Left colon (tissue), 2 donors: ENCODE data around the gene AAGAB. TPM values are rescaled to one million over a fixed set of nuclear protein-coding genes. Genes with fewer than 3 reads are reported as not detected.

Source experiments
- ATAC-seq: fragments of 200-7000 bp; cut with Tn5 transposase; one replicate; pipeline ENCODE4 v1.9.1; 2020; ENCODE audit warnings: mild to moderate bottlenecking, moderate library complexity
- DNase-seq, 2 donors: peaks; one replicate each; pipeline ENCODE4 v3.0.0-alpha.2; 2020
- intact Hi-C, 2 donors: fragments of 100-400 bp; cut with DNase I in 1 of 2; cut with micrococcal nuclease in 1 of 2; formaldehyde crosslinking; loops; one replicate each; pipeline versions ENCODE4 v1.11.2 to v1.14.0; 2022; cut with DNase I, micrococcal nuclease
- total RNA-seq, 2 donors: library from RNA; stranded (reverse); fragmentation: NEBNext Ultra II Directional; extraction: Animal tissue kit (Norgen Biotek cat#: 25700); gene quantifications; one replicate each; pipeline ENCODE4 v1.2.1, GENCODE V29; 2021
- donor health status: DM: no; HTN: no; CAD: no.
- donor health status: DM: yes; HTN: yes; CAD: no.

Gene AAGAB
- total RNA-seq, 2 donors from 2014 or later, result 53.2 to 62.5 TPM

GRCh38 chr15:67180035-67180434 is 74.4 kb downstream of the AAGAB start:
- intact Hi-C loops, result no loop called here
- ATAC-seq (no peak), DNase-seq (no peak)

DNA sequence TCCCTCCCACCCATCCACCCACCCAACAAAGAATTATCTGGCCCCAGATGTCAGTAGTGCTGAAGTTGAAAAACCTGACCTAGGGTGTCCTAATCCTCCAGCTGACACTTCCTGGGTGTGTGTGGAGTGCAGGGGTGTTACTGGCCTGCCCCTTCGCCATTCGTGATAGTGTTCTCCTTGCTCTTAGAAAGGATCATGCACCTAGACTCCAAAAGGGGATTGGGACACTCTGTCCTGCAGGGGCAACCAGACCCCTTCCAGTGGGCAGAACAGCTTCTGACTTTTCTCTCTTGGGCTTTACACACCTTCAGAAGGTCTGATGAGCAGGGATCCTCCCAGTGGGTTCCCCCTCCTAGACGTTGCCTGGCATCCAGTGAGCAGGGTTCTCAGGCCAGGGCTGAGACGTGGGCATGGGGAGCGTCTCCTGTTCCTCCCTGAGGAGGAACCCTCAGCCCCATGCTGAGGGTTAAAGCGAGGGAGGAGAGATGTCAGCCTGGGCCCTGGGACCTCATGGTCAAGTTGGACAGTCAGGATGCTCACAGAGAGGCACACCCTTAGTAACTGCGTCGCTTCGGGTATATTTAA is 75.0 kb downstream of the AAGAB start:
- intact Hi-C loops, result no loop called here
- ATAC-seq (no peak), DNase-seq (no peak)

DNA sequence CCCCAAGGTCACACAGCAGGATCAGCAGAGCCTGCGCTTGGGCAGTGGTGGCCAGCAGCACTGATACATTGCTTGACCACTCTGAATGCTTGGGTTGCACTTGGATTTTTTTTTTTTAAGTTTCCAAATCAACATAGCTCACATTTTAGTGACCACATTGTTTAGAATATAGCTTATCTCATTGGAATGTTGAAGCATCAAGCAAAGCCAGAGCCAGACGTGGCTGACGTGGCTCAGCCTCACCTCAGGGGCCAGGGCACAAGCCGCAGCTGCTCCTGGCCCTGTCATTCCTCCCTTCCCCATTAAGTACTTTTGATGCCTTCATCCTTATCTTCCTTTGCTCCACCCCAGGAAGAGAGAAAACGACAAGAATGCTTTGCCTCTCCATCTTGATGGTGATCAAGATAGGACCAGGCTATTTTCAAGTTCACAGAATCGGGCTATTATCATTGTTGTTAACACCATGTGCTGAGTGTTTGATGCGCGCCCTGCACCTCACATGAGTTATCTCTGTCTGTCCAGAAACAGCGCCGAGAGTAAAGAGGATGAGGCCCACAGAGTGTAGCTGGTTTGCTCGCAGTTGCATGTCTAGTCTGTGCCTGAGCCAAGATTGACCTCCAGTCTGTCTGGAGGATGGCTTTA is 75.8 kb downstream of the AAGAB start:
- intact Hi-C loops, result no loop called here
- ATAC-seq (no peak), DNase-seq (no peak)

DNA sequence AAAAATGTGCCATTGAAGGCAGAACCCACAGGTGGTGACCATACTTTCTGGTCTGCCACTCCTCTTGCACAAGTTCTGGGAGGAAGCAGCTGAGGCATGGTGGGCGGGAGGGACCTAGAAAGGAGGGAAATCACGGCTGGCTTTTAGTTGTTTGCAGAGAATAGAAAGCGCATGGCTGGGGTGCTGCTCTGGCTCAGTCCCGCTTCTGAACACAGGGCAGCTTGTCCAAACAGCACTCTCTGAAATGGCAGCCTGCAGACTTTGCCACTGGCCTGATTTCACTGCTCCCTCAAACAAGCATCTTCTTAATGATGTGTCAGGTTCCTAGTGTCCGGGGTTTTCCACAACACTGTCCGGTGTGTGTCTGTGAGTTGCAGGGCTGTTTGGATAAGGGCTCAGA is 76.7 kb downstream of the AAGAB start:
- no peak for DNase-seq
- no peak for ATAC-seq
- intact Hi-C loops, result no loop called here

DNA sequence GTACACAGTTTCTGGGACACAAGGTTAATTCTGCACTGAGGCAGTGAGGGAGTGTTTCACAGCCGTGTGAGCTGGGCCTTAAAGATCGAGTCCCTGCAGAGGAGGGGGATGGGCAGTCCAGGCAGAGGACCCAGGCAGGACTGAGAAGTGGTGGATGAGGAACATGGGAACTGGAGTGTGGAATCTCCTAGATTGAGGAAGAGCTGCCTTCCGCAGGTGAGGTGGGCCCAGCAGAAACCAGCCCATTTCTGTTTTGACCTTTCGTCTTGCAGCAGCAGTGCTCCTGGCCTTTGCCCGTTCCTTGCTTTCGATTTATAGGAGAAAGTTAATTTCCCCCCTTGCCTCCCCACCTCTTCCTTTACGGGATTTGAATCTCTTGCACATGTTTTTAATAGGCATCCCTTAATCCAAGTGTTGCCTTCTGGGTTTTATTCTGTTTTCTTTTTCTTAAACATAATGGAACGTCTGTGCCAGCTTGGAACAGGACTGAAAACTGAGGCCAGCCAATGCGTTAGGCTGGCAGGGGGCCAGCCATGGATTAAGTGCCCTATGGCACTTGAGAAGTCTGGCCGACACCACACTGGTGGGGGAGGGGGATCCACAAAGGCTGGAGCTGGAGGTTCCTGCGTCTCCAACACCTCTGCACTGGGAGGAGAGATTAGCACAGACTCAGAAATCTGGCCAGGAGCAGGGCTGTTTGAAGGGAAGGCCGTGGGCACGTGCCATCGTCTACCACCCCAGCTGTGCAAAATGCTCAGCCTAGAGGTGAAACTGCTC is 78.1 kb downstream of the AAGAB start:
- intact Hi-C loops, result no loop called here
- no peak for DNase-seq
- ATAC-seq, result no peak

DNA sequence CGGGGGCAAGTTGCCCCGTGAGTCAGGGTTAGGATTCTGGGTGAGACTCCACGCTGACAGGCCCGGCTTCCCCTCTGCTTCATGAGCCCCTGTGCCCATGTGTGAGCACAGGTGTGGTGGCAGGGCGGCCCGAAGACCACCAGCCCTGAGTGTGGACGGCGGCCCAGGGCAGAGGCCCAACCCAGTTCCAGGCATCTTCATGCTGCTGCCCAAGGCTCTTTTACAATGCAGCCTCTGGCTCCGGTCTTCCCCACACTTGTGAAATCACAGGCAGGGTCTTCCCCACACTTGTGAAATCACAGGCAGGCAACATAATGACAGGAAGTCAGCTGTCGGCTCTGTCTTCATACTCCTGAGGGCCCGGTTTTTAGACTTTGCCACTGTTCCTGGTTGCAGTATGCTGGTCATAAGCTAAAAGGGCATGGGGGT is 78.8 kb downstream of the AAGAB start:
- DNase-seq (no peak), ATAC-seq (no peak)
- intact Hi-C loops, result no loop called here

GRCh38 chr15:67174864-67175573 is 79.4 kb downstream of the AAGAB start:
- DNase-seq (no peak), ATAC-seq (peak; percentile 85)
- intact Hi-C loops, result no loop called here

GRCh38 chr15:67174446-67174845 is 80.0 kb downstream of the AAGAB start:
- no peak for DNase-seq
- ATAC-seq, result no peak
- intact Hi-C loops, result no loop called here

GRCh38 chr15:67173786-67174185 is 80.7 kb downstream of the AAGAB start:
- intact Hi-C loops, result no loop called here
- ATAC-seq (no peak), DNase-seq (no peak)

DNA sequence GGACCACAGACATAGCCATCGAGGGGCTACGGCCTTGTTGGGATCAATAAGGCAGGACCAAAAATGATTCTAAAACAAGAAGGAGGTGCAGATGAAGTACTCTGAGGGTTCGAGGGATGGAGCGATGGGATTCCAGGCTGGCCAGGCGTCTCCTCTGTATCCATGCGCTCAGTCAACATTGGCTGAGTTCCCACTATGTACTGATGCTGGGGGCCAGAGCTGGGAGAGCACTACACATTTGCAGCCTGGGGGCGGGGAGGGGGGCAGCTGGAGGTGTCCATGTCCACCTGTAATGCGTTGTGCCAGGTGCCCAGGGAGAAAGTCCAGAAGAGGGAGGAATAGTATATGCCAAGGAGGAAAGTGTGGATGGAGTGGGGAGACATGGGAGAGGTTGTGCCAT is 81.5 kb downstream of the AAGAB start:
- no peak for DNase-seq
- ATAC-seq, result no peak
- intact Hi-C loops, result no loop called here

- no peak for ATAC-seq
- no peak for DNase-seq
- intact Hi-C loops, result no loop called here
Measured at GRCh38 chr15:67172172-67172571, 82.3 kb downstream of the AAGAB start.

DNA sequence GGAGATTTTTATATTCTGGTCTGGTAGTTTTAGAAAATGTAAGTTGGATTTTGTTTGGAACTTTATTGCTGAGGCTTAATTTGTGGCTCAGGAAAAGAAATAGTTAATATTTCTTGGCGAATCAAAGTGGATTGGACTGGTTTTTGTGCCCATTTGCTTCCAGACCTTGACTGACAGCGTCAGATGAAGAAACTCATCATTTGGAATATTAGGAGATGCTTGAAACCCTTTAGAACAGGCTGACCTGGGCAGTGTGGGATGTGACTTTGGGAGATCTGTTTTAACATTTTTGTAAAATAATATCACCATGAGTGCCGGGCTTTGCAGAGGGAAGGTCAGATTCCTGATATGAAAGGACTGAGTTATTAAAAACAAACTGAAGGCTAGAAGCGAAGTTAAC is 83.0 kb downstream of the AAGAB start:
- no peak for DNase-seq
- intact Hi-C loops, result no loop called here
- no peak for ATAC-seq

- DNase-seq (no peak), ATAC-seq (no peak)
- intact Hi-C loops, result no loop called here
Measured at GRCh38 chr15:67170143-67170925, 84.1 kb downstream of the AAGAB start.

DNA sequence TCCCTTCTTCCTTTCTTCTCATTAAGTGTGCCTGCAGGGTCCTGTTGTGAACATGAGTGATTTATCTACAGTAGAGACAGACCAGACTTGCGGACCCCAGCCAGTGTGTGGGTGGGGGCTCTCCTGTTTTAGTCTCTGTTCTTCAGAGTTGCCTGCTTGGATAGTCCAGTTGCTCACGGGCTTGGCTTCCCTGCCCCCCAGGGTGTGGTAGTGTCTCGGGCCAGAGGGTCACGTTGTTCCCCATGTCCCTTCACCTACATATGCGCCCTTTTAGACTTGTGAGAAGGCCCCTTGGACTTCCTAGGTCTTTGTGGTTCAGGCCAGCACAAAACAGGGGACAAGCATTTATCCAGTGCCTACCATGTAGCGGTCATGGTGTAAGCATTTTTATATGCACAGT is 85.8 kb downstream of the AAGAB start:
- DNase-seq (no peak), ATAC-seq (no peak)
- intact Hi-C loops, result no loop called here

GRCh38 chr15:67167091-67167490 is 87.4 kb downstream of the AAGAB start:
- intact Hi-C loops, result no loop called here
- no peak for ATAC-seq
- DNase-seq, result no peak

GRCh38 chr15:67166280-67167009 is 88.0 kb downstream of the AAGAB start:
- intact Hi-C loops, result no loop called here
- no peak for ATAC-seq
- DNase-seq, result no peak

DNA sequence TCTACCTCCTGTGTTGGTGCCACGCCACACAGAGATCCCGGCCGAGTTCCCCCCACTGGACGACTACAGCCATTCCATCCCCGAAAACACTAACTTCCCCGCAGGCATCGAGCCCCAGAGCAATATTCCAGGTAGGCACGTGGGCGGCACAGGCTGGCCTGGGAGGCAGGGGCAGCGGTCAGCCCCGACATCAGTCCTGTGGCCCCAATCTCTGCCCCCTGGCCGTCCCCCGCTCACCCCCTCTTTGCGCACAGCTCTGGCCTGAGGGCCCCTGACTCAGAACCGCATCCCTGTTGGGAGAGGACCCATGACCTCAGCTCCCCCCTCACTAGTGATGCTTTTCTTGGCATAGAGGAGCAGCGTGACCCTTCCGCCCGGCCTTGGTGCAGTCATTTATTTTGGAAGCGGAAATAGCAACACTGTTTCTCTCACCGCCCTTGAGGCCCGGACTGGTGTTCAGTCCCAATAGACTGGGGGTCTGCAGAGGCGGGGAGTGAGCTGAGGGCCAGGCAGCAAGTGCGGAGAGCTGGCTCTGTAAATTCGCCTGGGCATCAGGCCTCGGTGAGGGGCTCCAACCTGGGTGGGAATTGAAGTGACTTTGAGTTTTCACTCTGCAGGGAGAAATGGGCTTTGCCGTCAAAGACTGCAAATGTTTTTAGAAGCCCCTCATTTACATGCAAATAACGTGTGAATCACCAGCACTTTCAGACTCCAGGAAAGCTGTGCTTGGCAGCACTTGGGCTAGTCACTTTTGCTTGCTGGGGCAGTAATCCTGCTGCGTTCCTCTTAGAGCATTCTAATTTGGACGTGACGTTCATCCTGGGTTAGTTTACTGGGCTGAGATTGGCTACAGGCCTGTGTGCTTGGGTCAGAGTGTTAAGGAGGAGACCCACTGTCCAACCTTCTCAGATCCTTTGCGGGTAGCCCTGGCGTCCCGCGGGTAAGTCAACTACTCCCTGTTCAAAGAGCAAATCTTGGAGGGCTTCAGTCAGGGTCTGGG is 88.9 kb downstream of the AAGAB start:
- no peak for DNase-seq
- intact Hi-C loops, result no loop called here
- no peak for ATAC-seq
